GM21526 (cell line): ENCODE measurements around the gene FCHO2.
A peak's percentile ranks its signal among the peaks of the same experiment; 100 is the strongest.
"Not testable (repeated sequence)": the region's sequence is repeated elsewhere in the genome, so short reads cannot be mapped to it uniquely, and the experiment has no call there.

ENCODE experiments used
- ATAC-seq: cut with Tn5 transposase; IDR thresholded peaks from one replicate; pipeline ENCODE4 v1.9.1; 2021; ENCODE audit warnings: moderate library complexity; ENCODE audit not compliant: unreplicated experiment, low FRiP score

The FCHO2 gene

GRCh38 chr5:72955768-72956323 is at the start of gene FCHO2:
Gene FCHO2, plus strand, starts transcription at chr5:72956041. Its CDS starts 56 bp downstream, at chr5:72956097.
- ATAC-seq: peak; percentile 93

GRCh38 chr5:72906806-72907205 is 49.0 kb upstream of the FCHO2 start:
- no peak for ATAC-seq

- ATAC-seq: no peak
Observed at GRCh38 chr5:72908664-72909063, 47.2 kb upstream of the FCHO2 start.

GRCh38 chr5:72917371-72917776 is 38.5 kb upstream of the FCHO2 start:
- no peak for ATAC-seq

- no peak for ATAC-seq
Observed at GRCh38 chr5:72920690-72921502, 34.9 kb upstream of the FCHO2 start.

- no peak for ATAC-seq
Observed at GRCh38 chr5:72921886-72922285, 34.0 kb upstream of the FCHO2 start.

- ATAC-seq: no peak
Observed at GRCh38 chr5:72922422-72922821, 33.4 kb upstream of the FCHO2 start.

- ATAC-seq: no peak
Observed at GRCh38 chr5:72925336-72926010, 30.4 kb upstream of the FCHO2 start.

- not testable (repeated sequence) for ATAC-seq
Observed at GRCh38 chr5:72932686-72933085, 23.2 kb upstream of the FCHO2 start.

- not testable (repeated sequence) for ATAC-seq
Observed at GRCh38 chr5:72934953-72935725, 20.7 kb upstream of the FCHO2 start.

- ATAC-seq: no peak
Observed at GRCh38 chr5:72936893-72937292, 18.9 kb upstream of the FCHO2 start.

- ATAC-seq: no peak
Observed at GRCh38 chr5:72937517-72938061, 18.3 kb upstream of the FCHO2 start.

GRCh38 chr5:72938206-72938605 is 17.6 kb upstream of the FCHO2 start:
- no peak for ATAC-seq

- ATAC-seq: no peak
Observed at GRCh38 chr5:72940082-72940481, 15.8 kb upstream of the FCHO2 start.

- no peak for ATAC-seq
Observed at GRCh38 chr5:72943307-72943706, 12.5 kb upstream of the FCHO2 start.

- no peak for ATAC-seq
Observed at GRCh38 chr5:72947498-72947897, 8.3 kb upstream of the FCHO2 start.

GRCh38 chr5:72949481-72949880 is 6.4 kb upstream of the FCHO2 start:
- ATAC-seq: no peak

- no peak for ATAC-seq
Observed at GRCh38 chr5:72951671-72952468, 4.0 kb upstream of the FCHO2 start.

- no peak for ATAC-seq
Observed at GRCh38 chr5:72954389-72954788, 1.5 kb upstream of the FCHO2 start.
